AG09309 (cell line): Measurements from ENCODE around the gene FARP1.

Source experiments
- DNase-seq: peaks from one replicate; pipeline ENCODE4 v3.0.0-alpha.2; 2010; ENCODE audit warnings: low read depth
- H3K4me3 ChIP-seq: 2 replicates; pipeline ENCODE4 v1.5.1; 2011; ENCODE audit warnings: mild to moderate bottlenecking, low read depth, low read length, moderate library complexity; ENCODE audit not compliant: control insufficient read depth
- CTCF ChIP-seq: IDR thresholded peaks from 2 replicates; pipeline ENCODE4 v1.5.1; 2011; ENCODE audit warnings: mild to moderate bottlenecking, low read depth, low read length, inconsistent platforms; ENCODE audit not compliant: insufficient read depth, control insufficient read depth; ENCODE audit errors: missing control alignments

FARP1 gene

GRCh38 chr13:98496479-98496791, 353.5 kb downstream of the FARP1 start:
- H3K4me3 ChIP-seq: no peak overlapping the region
- no peak for TF ChIP-seq CTCF
- DNase-seq: no peak

GRCh38 chr13:98496966-98497365, 354.1 kb downstream of the FARP1 start:
- DNase-seq: no peak
- no peak for TF ChIP-seq CTCF
- no peak overlapping the region for H3K4me3 ChIP-seq

GRCh38 chr13:98500963-98501421, 358.1 kb downstream of the FARP1 start:
- DNase-seq: no peak
- H3K4me3 ChIP-seq: no peak overlapping the region
- no peak for TF ChIP-seq CTCF

GRCh38 chr13:98503175-98504028, 360.5 kb downstream of the FARP1 start:
- no peak overlapping the region for H3K4me3 ChIP-seq
- TF ChIP-seq CTCF: no peak
- no peak for DNase-seq

GRCh38 chr13:98504029-98504351, 361.1 kb downstream of the FARP1 start:
- no peak overlapping the region for H3K4me3 ChIP-seq
- TF ChIP-seq CTCF: no peak
- DNase-seq: no peak

GRCh38 chr13:98504371-98504963, 361.6 kb downstream of the FARP1 start:
- DNase-seq: no peak
- TF ChIP-seq CTCF: no peak
- no peak overlapping the region for H3K4me3 ChIP-seq
